Endodermal cell (in vitro differentiated cells): ENCODE measurements around the gene BPI. TPM values are rescaled to one million over a fixed set of nuclear protein-coding genes. Genes with fewer than 3 reads are reported as not detected.
"Not testable (repeated sequence)": the region's sequence is repeated elsewhere in the genome, so short reads cannot be mapped to it uniquely, and the experiment has no call there.

Experiments used
- DNase-seq: peaks from one replicate; pipeline ENCODE4 v3.0.0-alpha.2; 2017
- H3K27ac ChIP-seq: 2 replicates; pipeline ENCODE4 v1.5.1; 2013; ENCODE audit warnings: mild to moderate bottlenecking, low read depth, low read length, moderate library complexity
- H3K27me3 ChIP-seq: 2 replicates; pipeline ENCODE4 v1.6.1; 2013; ENCODE audit warnings: mild to moderate bottlenecking, low read length, moderate library complexity; ENCODE audit not compliant: insufficient read depth, control insufficient read depth, poor library complexity, severe bottlenecking
- H3K36me3 ChIP-seq: 2 replicates; pipeline ENCODE4 v1.7.0; 2013; ENCODE audit warnings: mild to moderate bottlenecking, low read length, moderate library complexity; ENCODE audit not compliant: control insufficient read depth, insufficient read depth
- H3K4me1 ChIP-seq: one replicate; pipeline ENCODE4 v1.7.0; 2013; ENCODE audit warnings: low read length; ENCODE audit not compliant: control insufficient read depth, insufficient read depth
- H3K4me3 ChIP-seq: 2 replicates; pipeline ENCODE4 v1.5.1; 2013; ENCODE audit warnings: mild to moderate bottlenecking, low read length, moderate library complexity
- H3K9ac ChIP-seq: 2 replicates; pipeline ENCODE4 v1.6.1; 2013; ENCODE audit warnings: mild to moderate bottlenecking, low read length, moderate library complexity; ENCODE audit not compliant: poor library complexity, severe bottlenecking; ENCODE audit errors: extremely low read depth
- H3K9me3 ChIP-seq: 2 replicates; pipeline ENCODE4 v1.6.1; 2013; ENCODE audit warnings: mild to moderate bottlenecking, low read length, moderate library complexity; ENCODE audit not compliant: control insufficient read depth
- H3K27ac Mint-ChIP-seq: 2 replicates; pipeline ENCODE4 v1.8.0; 2020; ENCODE audit warnings: mixed read lengths
- H3K27me3 Mint-ChIP-seq: 2 replicates; pipeline ENCODE4 v1.8.0; 2021; ENCODE audit warnings: mild to moderate bottlenecking, mixed read lengths; ENCODE audit not compliant: insufficient read depth
- H3K36me3 Mint-ChIP-seq: 2 replicates; pipeline ENCODE4 v1.8.0; 2020; ENCODE audit warnings: low read depth, mixed read lengths
- H3K4me1 Mint-ChIP-seq: 2 replicates; pipeline ENCODE4 v1.8.0; 2020; ENCODE audit warnings: mixed read lengths
- H3K4me3 Mint-ChIP-seq: 2 replicates; pipeline ENCODE4 v1.8.0; 2020; ENCODE audit warnings: mild to moderate bottlenecking, moderate library complexity, mixed read lengths
- H3K9me3 Mint-ChIP-seq: 2 replicates; pipeline ENCODE4 v1.8.0; 2020; ENCODE audit warnings: mild to moderate bottlenecking, mixed read lengths
- WGBS, 2 experiments: methylation state at CpG; one replicate each; pipeline versions ENCODE4 v1.1.5 to v1.1.7; 2013; ENCODE audit warnings: missing lambda C conversion rate in 2 of 2, mixed read lengths in 1 of 2; ENCODE audit not compliant: insufficient coverage in 1 of 2, insufficient read length in 1 of 2; 5-methylcytosine and 5-hydroxymethylcytosine counted together
- total RNA-seq, 2 donors: library from RNA; stranded (reverse); fragmentation: NEBNext Ultra II Directional in 1 of 2; extraction: Animal tissue kit (Norgen Biotek cat#: 25700) in 1 of 2; gene quantifications; 2 replicates in 1 of 2; 3 replicates in 1 of 2; pipeline ENCODE4 v1.2.1, GENCODE V29; 2021
- TF ChIP-seq, protein P1 (sequence below): fragments of 200-600 bp; sonication (generic); conservative IDR thresholded peaks from 2 replicates; pipeline ENCODE4 v1.5.0; 2021; ENCODE audit warnings: antibody characterized with exemption, mild to moderate bottlenecking

Gene BPI
- total RNA-seq, 2 donors from 2014 or later = not detected

DNA sequence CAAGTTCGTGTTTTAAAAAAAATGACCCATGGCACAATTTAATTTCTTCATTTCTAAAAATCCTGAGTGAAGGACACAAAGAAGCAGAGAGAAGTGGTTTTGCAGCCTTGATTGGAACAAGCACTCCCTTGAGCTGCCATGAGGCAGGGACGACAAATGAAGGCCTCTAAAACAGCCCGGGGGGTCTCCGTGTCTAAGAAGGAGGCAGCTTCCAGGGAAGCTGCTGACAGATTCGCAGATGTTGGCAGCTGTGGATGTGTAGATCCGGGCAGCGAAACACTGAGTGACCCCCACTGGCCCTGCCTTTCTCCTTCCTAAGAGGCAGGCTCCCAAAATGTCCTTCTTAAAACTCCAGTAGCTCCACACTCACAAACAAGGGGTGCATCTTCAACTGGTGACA lies 32.8 kb downstream of the BPI start:
- H3K4me3 Mint-ChIP-seq = no peak overlapping the region
- TF ChIP-seq, protein P1, sequence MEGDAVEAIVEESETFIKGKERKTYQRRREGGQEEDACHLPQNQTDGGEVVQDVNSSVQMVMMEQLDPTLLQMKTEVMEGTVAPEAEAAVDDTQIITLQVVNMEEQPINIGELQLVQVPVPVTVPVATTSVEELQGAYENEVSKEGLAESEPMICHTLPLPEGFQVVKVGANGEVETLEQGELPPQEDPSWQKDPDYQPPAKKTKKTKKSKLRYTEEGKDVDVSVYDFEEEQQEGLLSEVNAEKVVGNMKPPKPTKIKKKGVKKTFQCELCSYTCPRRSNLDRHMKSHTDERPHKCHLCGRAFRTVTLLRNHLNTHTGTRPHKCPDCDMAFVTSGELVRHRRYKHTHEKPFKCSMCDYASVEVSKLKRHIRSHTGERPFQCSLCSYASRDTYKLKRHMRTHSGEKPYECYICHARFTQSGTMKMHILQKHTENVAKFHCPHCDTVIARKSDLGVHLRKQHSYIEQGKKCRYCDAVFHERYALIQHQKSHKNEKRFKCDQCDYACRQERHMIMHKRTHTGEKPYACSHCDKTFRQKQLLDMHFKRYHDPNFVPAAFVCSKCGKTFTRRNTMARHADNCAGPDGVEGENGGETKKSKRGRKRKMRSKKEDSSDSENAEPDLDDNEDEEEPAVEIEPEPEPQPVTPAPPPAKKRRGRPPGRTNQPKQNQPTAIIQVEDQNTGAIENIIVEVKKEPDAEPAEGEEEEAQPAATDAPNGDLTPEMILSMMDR = no peak
- peaks cover 16% of the 10 kb centered on the region for H3K4me1 Mint-ChIP-seq
- H3K27ac Mint-ChIP-seq = no peak overlapping the region
- WGBS, 2 experiments = 81 to 94% methylated on average over 2 to 7 of the region's 7 CpGs
- no peaks in the 10 kb centered on the region for H3K27me3 ChIP-seq
- H3K36me3 Mint-ChIP-seq = no peaks in the 10 kb centered on the region
- H3K4me3 ChIP-seq = no peak overlapping the region
- H3K27me3 Mint-ChIP-seq = peaks cover 7% of the 10 kb centered on the region
- no peak overlapping the region for H3K27ac ChIP-seq
- no peaks in the 10 kb centered on the region for H3K36me3 ChIP-seq
- peaks cover 7% of the 10 kb centered on the region for H3K9me3 ChIP-seq
- H3K4me1 ChIP-seq = peaks cover 4% of the 10 kb centered on the region
- DNase-seq = no peak
- no peak overlapping the region for H3K9ac ChIP-seq
- peaks cover 11% of the 10 kb centered on the region for H3K9me3 Mint-ChIP-seq

DNA sequence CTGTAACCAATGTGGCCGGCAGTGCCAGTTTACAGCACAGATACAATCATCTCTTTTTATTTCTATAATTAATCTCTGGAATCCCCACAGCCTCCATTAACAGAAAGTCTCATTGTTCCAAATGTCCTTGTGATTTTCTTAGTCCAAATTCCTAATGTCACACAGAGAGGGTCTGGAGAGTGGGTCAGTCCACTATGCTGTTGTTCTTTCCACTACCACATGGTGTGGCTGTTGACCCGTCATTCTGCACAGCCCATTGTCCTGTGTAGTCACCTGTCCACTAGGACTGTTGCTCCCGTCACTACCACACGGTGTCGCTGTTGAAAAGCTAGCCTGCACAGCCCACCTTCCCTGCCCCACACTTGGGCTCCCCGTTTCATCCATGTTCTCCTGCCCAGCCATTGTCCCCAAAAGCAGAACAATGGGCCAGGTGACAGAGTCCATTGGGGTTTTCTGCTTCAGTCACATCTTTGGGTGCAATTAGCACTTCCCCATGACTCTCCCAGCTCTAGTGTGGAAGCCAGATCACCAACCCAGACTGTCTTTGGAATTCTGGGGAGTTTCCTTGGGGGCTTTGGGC lies 33.7 kb downstream of the BPI start:
- Mint-ChIP-seq H3K4me1 (peaks cover 25% of the 10 kb centered on the region), H3K9me3 (peaks cover 11% of the 10 kb centered on the region), H3K4me3 (no peak overlapping the region), H3K27me3 (peaks cover 3% of the 10 kb centered on the region), H3K27ac (no peak overlapping the region), H3K36me3 (no peaks in the 10 kb centered on the region)
- Histone ChIP-seq H3K27me3 (no peaks in the 10 kb centered on the region), H3K9ac (no peak overlapping the region), H3K36me3 (no peaks in the 10 kb centered on the region), H3K4me1 (peaks cover 10% of the 10 kb centered on the region), H3K9me3 (peaks cover 7% of the 10 kb centered on the region), H3K4me3 (peak overlapping the region; percentile 54), H3K27ac (no peak overlapping the region)
- TF ChIP-seq, protein P1 = peak; percentile 98
- peak; percentile 97 for DNase-seq
- WGBS, 2 experiments = 23 to 37% methylated on average over 5 to 6 of the region's 6 CpGs

DNA sequence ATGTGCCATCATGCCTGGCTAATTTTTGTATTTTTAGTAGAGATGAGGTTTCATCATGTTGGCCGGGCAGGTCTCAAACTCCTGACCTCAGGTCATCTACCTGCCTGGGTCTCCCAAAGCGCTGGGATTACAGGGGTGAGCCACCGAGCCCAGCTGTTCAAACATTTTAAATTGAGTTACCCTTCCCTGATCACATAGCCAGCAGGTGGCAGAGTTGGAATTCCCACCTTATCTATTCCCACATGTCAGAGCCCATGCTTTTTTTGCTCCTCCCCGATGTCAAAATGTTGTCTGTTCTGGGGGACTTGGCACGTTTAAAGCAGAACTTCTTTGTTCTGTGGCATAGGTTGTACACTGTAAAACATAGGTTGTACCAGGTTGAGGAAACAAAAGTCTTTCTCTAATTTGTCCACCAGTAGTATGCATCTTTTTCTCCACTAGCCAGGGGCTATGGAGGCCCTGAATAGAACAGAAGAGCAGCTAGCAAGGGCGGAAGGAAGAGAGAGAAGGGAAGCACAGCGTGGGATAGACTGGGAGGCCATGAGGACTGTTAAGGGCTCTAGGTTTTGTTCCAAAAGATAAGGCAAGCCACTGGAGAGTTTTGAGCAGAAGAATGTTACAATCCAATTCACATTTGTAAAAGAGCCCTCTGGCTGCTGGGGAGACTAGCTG lies 35.0 kb downstream of the BPI start:
- peak overlapping the region; percentile 62 for H3K27ac Mint-ChIP-seq
- H3K36me3 Mint-ChIP-seq = no peaks in the 10 kb centered on the region
- no peak overlapping the region for H3K4me3 ChIP-seq
- WGBS, 2 experiments = 46 to 64% methylated on average over 4 to 7 of the region's 7 CpGs
- peaks cover 10% of the 10 kb centered on the region for H3K4me1 ChIP-seq
- no peak overlapping the region for H3K4me3 Mint-ChIP-seq
- peaks cover 11% of the 10 kb centered on the region for H3K9me3 Mint-ChIP-seq
- peak; percentile 85 for DNase-seq
- no peak overlapping the region for H3K27ac ChIP-seq
- peaks cover 33% of the 10 kb centered on the region for H3K4me1 Mint-ChIP-seq
- H3K36me3 ChIP-seq = no peaks in the 10 kb centered on the region
- H3K9ac ChIP-seq = no peak overlapping the region
- peaks cover 7% of the 10 kb centered on the region for H3K9me3 ChIP-seq
- TF ChIP-seq, protein P1 = peak; percentile 71
- no peaks in the 10 kb centered on the region for H3K27me3 ChIP-seq
- H3K27me3 Mint-ChIP-seq = peaks cover 3% of the 10 kb centered on the region

DNA sequence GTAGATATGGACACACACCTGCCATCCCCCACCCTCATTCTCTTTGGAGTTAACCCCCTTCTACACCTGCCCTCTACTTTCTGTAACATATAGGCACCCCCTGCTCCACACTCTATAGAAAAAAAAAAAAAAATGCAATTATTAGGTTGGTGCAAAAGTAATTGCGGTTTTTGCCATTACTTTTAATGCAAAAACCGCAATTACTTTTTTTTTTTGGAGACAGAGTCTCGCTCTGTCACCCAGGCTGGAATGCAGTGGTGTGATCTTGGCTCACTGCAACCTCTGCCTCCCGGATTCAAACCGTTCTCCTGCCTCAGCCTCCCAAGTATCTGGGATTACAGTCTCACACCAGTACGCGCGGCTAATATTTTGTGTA lies 35.6 kb downstream of the BPI start:
- peaks cover 10% of the 10 kb centered on the region for H3K4me1 ChIP-seq
- not testable (repeated sequence) for DNase-seq, H3K4me3 Mint-ChIP-seq, H3K27ac Mint-ChIP-seq, H3K27ac ChIP-seq, H3K36me3 Mint-ChIP-seq, H3K27me3 Mint-ChIP-seq, H3K4me3 ChIP-seq, H3K36me3 ChIP-seq, H3K9ac ChIP-seq, H3K27me3 ChIP-seq, H3K9me3 ChIP-seq
- peaks cover 11% of the 10 kb centered on the region for H3K9me3 Mint-ChIP-seq
- peaks cover 33% of the 10 kb centered on the region for H3K4me1 Mint-ChIP-seq
- WGBS, 2 experiments = 86 to 95% methylated on average over 2 to 7 of the region's 8 CpGs
